HG03457 (cell line): Measurements from ENCODE around the gene PMPCA.
"Not testable (repeated sequence)": the region's sequence is repeated elsewhere in the genome, so short reads cannot be mapped to it uniquely, and the experiment has no call there.

ENCODE experiments used
- ATAC-seq: cut with Tn5 transposase; IDR thresholded peaks from one replicate; pipeline ENCODE4 v1.9.1; 2021; ENCODE audit warnings: moderate number of reproducible peaks; ENCODE audit not compliant: unreplicated experiment

PMPCA gene

GRCh38 chr9:136392538-136393449 lies 17.7 kb upstream of the PMPCA start:
- no peak for ATAC-seq

GRCh38 chr9:136393531-136393930 lies 16.9 kb upstream of the PMPCA start:
- ATAC-seq = no peak

- no peak for ATAC-seq
Measured at GRCh38 chr9:136394312-136395019, 16.0 kb upstream of the PMPCA start.

GRCh38 chr9:136395020-136395340 lies 15.5 kb upstream of the PMPCA start:
- ATAC-seq = no peak

- no peak for ATAC-seq
Measured at GRCh38 chr9:136395345-136396218, 14.9 kb upstream of the PMPCA start.

GRCh38 chr9:136396219-136396515 lies 14.3 kb upstream of the PMPCA start:
- ATAC-seq = no peak

GRCh38 chr9:136397643-136398042 lies 12.8 kb upstream of the PMPCA start:
- ATAC-seq = no peak

GRCh38 chr9:136398286-136398685 lies 12.2 kb upstream of the PMPCA start:
- no peak for ATAC-seq

- ATAC-seq = no peak
Measured at GRCh38 chr9:136399176-136400037, 11.1 kb upstream of the PMPCA start.

- ATAC-seq = peak; percentile 41
Measured at GRCh38 chr9:136400038-136400834, 10.2 kb upstream of the PMPCA start, which contains the start of gene SNAPC4. SNAPC4 (minus strand) TSS chr9:136400170; CDS start chr9:136398428, 1,742 bp downstream.

- ATAC-seq = no peak
Measured at GRCh38 chr9:136401173-136401922, 9.1 kb upstream of the PMPCA start.

- ATAC-seq = no peak
Measured at GRCh38 chr9:136402067-136402466, 8.4 kb upstream of the PMPCA start.

GRCh38 chr9:136403538-136403914 lies 6.9 kb upstream of the PMPCA start:
- no peak for ATAC-seq

- ATAC-seq = no peak
Measured at GRCh38 chr9:136403915-136404800, 6.3 kb upstream of the PMPCA start.

- ATAC-seq = no peak
Measured at GRCh38 chr9:136404801-136405136, 5.7 kb upstream of the PMPCA start.

GRCh38 chr9:136405481-136405880 lies 5.0 kb upstream of the PMPCA start:
- ATAC-seq = no peak

- ATAC-seq = not testable (repeated sequence)
Measured at GRCh38 chr9:136405904-136406303, 4.6 kb upstream of the PMPCA start.

- ATAC-seq = not testable (repeated sequence)
Measured at GRCh38 chr9:136407061-136407460, 3.4 kb upstream of the PMPCA start.
